Gastroesophageal sphincter (tissue), 4 donors: ENCODE measurements around the gene ACTL6A. TPM values are rescaled to one million over a fixed set of nuclear protein-coding genes. Genes with fewer than 3 reads are reported as not detected.
"Not testable (repeated sequence)": the region's sequence is repeated elsewhere in the genome, so short reads cannot be mapped to it uniquely, and the experiment has no call there.

Experiments
- ATAC-seq: fragments of 150-250 bp; one replicate; pipeline ENCODE4 v1.9.1; 2016; ENCODE audit warnings: mild to moderate bottlenecking, moderate library complexity
- H3K27ac ChIP-seq, 4 donors: fragments of 200-600 bp; sonication (generic) in 3 of 4; 1 replicate in 3 of 4; 2 replicates in 1 of 4; pipeline ENCODE4 v1.5.1; 2016 to 2019
- H3K27me3 ChIP-seq: fragments of 200-600 bp; sonication (generic); one replicate; pipeline ENCODE4 v1.5.1; 2019
- H3K36me3 ChIP-seq, 2 donors: fragments of 200-600 bp; sonication (generic); one replicate each; pipeline ENCODE4 v1.5.1; 2019; ENCODE audit warnings: control low read depth in 1 of 2
- H3K4me1 ChIP-seq, 3 donors: fragments of 200-600 bp; sonication (generic); 1 replicate in 2 of 3; 2 replicates in 1 of 3; pipeline ENCODE4 v1.5.1; 2016 to 2019; ENCODE audit warnings: control low read depth in 2 of 3
- H3K4me3 ChIP-seq, 2 donors: fragments of 200-600 bp; sonication (generic); one replicate each; pipeline ENCODE4 v1.5.1; 2019; ENCODE audit warnings: mild to moderate bottlenecking in 1 of 2, moderate library complexity in 1 of 2
- H3K9me3 ChIP-seq, 3 donors: fragments of 200-600 bp; sonication (generic); one replicate each; pipeline ENCODE4 v1.5.1; 2017 to 2019; ENCODE audit warnings: control low read depth in 2 of 3
- CTCF ChIP-seq, 4 experiments: fragments of 200-600 bp in 2 of 4; fragments of 450-650 bp in 2 of 4; sonication (generic) in 1 of 4; IDR thresholded peaks; one replicate each; pipeline ENCODE4 v1.5.1; 2017 to 2019; ENCODE audit warnings: antibody characterized with exemption in 4 of 4, mild to moderate bottlenecking in 2 of 4, moderate library complexity in 2 of 4
- EP300 ChIP-seq: sonication (generic); formaldehyde crosslinking; IDR thresholded peaks from one replicate; pipeline ENCODE4 v1.6.1; 2017; ENCODE audit warnings: antibody characterized with exemption, mild to moderate bottlenecking
- POLR2A ChIP-seq, 2 donors: fragments of 450-650 bp; IDR thresholded peaks; one replicate each; pipeline ENCODE4 v1.6.1; 2017; ENCODE audit warnings: antibody characterized with exemption in 2 of 2, mild to moderate bottlenecking in 2 of 2, moderate library complexity in 1 of 2
- POLR2AphosphoS5 ChIP-seq: sonication (generic); formaldehyde crosslinking; IDR thresholded peaks from one replicate; pipeline ENCODE4 v1.6.1; 2017; ENCODE audit warnings: antibody characterized with exemption
- WGBS, 2 donors: methylation state at CpG; one replicate each; pipeline ENCODE4 v1.1.5; 2018; ENCODE audit warnings: low coverage in 1 of 2; 5-methylcytosine and 5-hydroxymethylcytosine counted together
- total RNA-seq, 4 donors: library from RNA; depleted of rRNA; stranded (reverse); fragments of >200 nt; gene quantifications; one replicate each; pipeline ENCODE4 v1.1.0, GENCODE V29; 2016

ACTL6A gene
- total RNA-seq = 10 to 100 TPM; 26.1 to 33.5 (median 29.9) TPM

GRCh38 chr3:179562591-179563270 lies at the start of gene ACTL6A:
ACTL6A (plus strand) TSS chr3:179562926; CDS start chr3:179563093, 167 bp downstream.
- no peaks in the 10 kb centered on the region for H3K9me3 ChIP-seq
- WGBS, 2 donors = 0 to 2% methylated on average over 12 to 13 of the region's 55 CpGs
- TF ChIP-seq CTCF (IDR thresholded peaks at IDR 0.05) (no peak), POLR2A (IDR thresholded peaks at IDR 0.05) (peak; percentile 39 to 58), POLR2AphosphoS5 (peak; percentile 62), EP300 (no peak)
- peak; percentile 99 for ATAC-seq
- H3K27me3 ChIP-seq = no peaks in the 10 kb centered on the region
- H3K36me3 ChIP-seq = no peaks in the 10 kb centered on the region
- H3K4me3 ChIP-seq = peak within 1 kb of the TSS; percentile 48 to 96
- H3K4me1 ChIP-seq = peaks cover 0 to 25% (median 0%) of the 10 kb centered on the region in 3 donors
- peak within 1 kb of the TSS; percentile 22 to 93 (median 88) for H3K27ac ChIP-seq

GRCh38 chr3:179513862-179514261 lies 48.9 kb upstream of the ACTL6A start:
- no peak for ATAC-seq
- H3K36me3 ChIP-seq = no peaks in the 10 kb centered on the region
- H3K9me3 ChIP-seq = peaks cover 0 to 7% (median 0%) of the 10 kb centered on the region in 3 donors
- H3K4me1 ChIP-seq = no peaks in the 10 kb centered on the region
- H3K4me3 ChIP-seq = no peak overlapping the region
- no peak for TF ChIP-seq POLR2A (IDR thresholded peaks at IDR 0.05)
- TF ChIP-seq POLR2AphosphoS5 = no peak
- no peak for TF ChIP-seq EP300
- TF ChIP-seq CTCF (IDR thresholded peaks at IDR 0.05) = no peak
- no peaks in the 10 kb centered on the region for H3K27me3 ChIP-seq
- no peak overlapping the region for H3K27ac ChIP-seq
- WGBS, 2 donors = 92 to 93% methylated on average over 2 of the region's 2 CpGs

- not testable (repeated sequence) for H3K27ac ChIP-seq, H3K9me3 ChIP-seq, H3K4me1 ChIP-seq, H3K36me3 ChIP-seq, H3K27me3 ChIP-seq, ATAC-seq, H3K4me3 ChIP-seq
- WGBS, 2 donors = 85 to 89% methylated on average over 9 of the region's 9 CpGs
These were observed 46.1 kb upstream of the ACTL6A start for GRCh38 chr3:179516461-179517251.

- peak overlapping the region; percentile 73 to 80 (median 76) for H3K27ac ChIP-seq
- TF ChIP-seq CTCF (IDR thresholded peaks at IDR 0.05) (no peak), POLR2A (IDR thresholded peaks at IDR 0.05) (no peak), POLR2AphosphoS5 (no peak), EP300 (no peak)
- peak; percentile 59 for ATAC-seq
- WGBS, 2 donors = 0% methylated on average over 1 of the region's 1 CpG; no CpG with 5 or more reads in 1 of the 2 donors
- peaks cover 7 to 37% (median 15%) of the 10 kb centered on the region in 3 donors for H3K4me1 ChIP-seq
- H3K27me3 ChIP-seq = no peaks in the 10 kb centered on the region
- no peaks in the 10 kb centered on the region for H3K36me3 ChIP-seq
- no peaks in the 10 kb centered on the region for H3K9me3 ChIP-seq
- no peak overlapping the region for H3K4me3 ChIP-seq
These were observed 36.2 kb upstream of the ACTL6A start for GRCh38 chr3:179526482-179526881.

GRCh38 chr3:179526989-179527391 lies 35.7 kb upstream of the ACTL6A start:
- H3K27ac ChIP-seq = peak overlapping the region; percentile 73 to 80 (median 76)
- no peaks in the 10 kb centered on the region for H3K9me3 ChIP-seq
- 0% methylated on average over 3 of the region's 3 CpGs for WGBS, 2 donors
- H3K4me3 ChIP-seq = no peak overlapping the region
- TF ChIP-seq POLR2AphosphoS5 (peak; percentile 87), EP300 (no peak), POLR2A (IDR thresholded peaks at IDR 0.05) (no peak)
- H3K4me1 ChIP-seq = peaks cover 7 to 37% (median 15%) of the 10 kb centered on the region in 3 donors
- peak; percentile 93 for ATAC-seq
- H3K36me3 ChIP-seq = no peaks in the 10 kb centered on the region
- no peaks in the 10 kb centered on the region for H3K27me3 ChIP-seq
